Astrocyte of the spinal cord (primary cell): ENCODE data around the gene PRKG1.

ENCODE experiments used
- DNase-seq: peaks from one replicate; pipeline ENCODE4 v3.0.0; 2011; ENCODE audit warnings: low read depth, low spot score
- H3K4me3 ChIP-seq: 2 replicates; pipeline ENCODE4 v1.5.1; 2011; ENCODE audit warnings: low read depth, mild to moderate bottlenecking, low read length, moderate library complexity
- CTCF ChIP-seq: IDR thresholded peaks from 2 replicates; pipeline ENCODE4 v1.5.1; 2012; ENCODE audit warnings: low read depth, mild to moderate bottlenecking, low read length, inconsistent platforms
- in situ Hi-C: cut with HindIII; loops from 2 replicates; pipeline ENCODE4 v1.10.0; 2017; ENCODE audit warnings: low sequenced_read_pairs

The PRKG1 gene

GRCh38 chr10:51075043-51075872 is 971 bp downstream of the PRKG1 start:
- DNase-seq, result no peak
- H3K4me3 ChIP-seq, result peak overlapping the region; percentile 65
- in situ Hi-C loops, result no loop called here
- no peak for TF ChIP-seq CTCF

- H3K4me3 ChIP-seq, result no peak overlapping the region
- in situ Hi-C loops, result no loop called here
- TF ChIP-seq CTCF, result no peak
- no peak for DNase-seq
Observed at GRCh38 chr10:51075873-51076229, 1.6 kb downstream of the PRKG1 start.

GRCh38 chr10:51076299-51076841 is 2.1 kb downstream of the PRKG1 start:
- no peak for DNase-seq
- no peak overlapping the region for H3K4me3 ChIP-seq
- in situ Hi-C loops, result no loop called here
- no peak for TF ChIP-seq CTCF

- in situ Hi-C loops, result no loop called here
- no peak for DNase-seq
Observed at GRCh38 chr10:51077074-51077473, 2.8 kb downstream of the PRKG1 start.

GRCh38 chr10:51077507-51077906 is 3.2 kb downstream of the PRKG1 start:
- no peak for DNase-seq
- in situ Hi-C loops, result no loop called here
- H3K4me3 ChIP-seq, result no peak overlapping the region
- no peak for TF ChIP-seq CTCF

More at GRCh38 chr10:51077074-51077473, 2.8 kb downstream of the PRKG1 start:
- TF ChIP-seq CTCF, result no peak
- H3K4me3 ChIP-seq, result no peak overlapping the region

GRCh38 chr10:51079331-51079730 is 5.0 kb downstream of the PRKG1 start:
- TF ChIP-seq CTCF, result no peak
- in situ Hi-C loops, result no loop called here
- no peak for DNase-seq

More at GRCh38 chr10:51079331-51079730, 5.0 kb downstream of the PRKG1 start:
- H3K4me3 ChIP-seq, result no peak overlapping the region
